ENCODE results near the gene HEPHL1.

GRCh38 chr11:94059065-94059464, 37.9 kb downstream of the HEPHL1 start:
- TF ChIP-seq CTCF (IDR thresholded peaks at IDR 0.05): no peak
- TF ChIP-seq POLR2AphosphoS5 (IDR thresholded peaks at IDR 0.05): no peak
